Measurements from ENCODE around the gene LRRC45.

- TF ChIP-seq CTCF (IDR thresholded peaks at IDR 0.05): no peak
- no peak for TF ChIP-seq POLR2A (IDR thresholded peaks at IDR 0.05)
Measured at GRCh38 chr17:82011617-82012187, 11.4 kb upstream of the LRRC45 start.

Measured in heart left ventricle (tissue), 13 donors.